Cardiac muscle cell (in vitro differentiated cells and primary cell): ENCODE data around the gene ZDHHC6. TPM values are rescaled to one million over a fixed set of nuclear protein-coding genes. Genes with fewer than 3 reads are reported as not detected.

Experiments
- DNase-seq, 2 donors: peaks; one replicate each; pipeline versions ENCODE4 v3.0.0 to v3.0.0-alpha.2; 2010 to 2017; ENCODE audit warnings: low read depth in 1 of 2, low spot score in 1 of 2
- H3K27ac ChIP-seq: fragments of 200-600 bp; sonication (generic); 2 replicates; pipeline ENCODE4 v1.5.1; 2016
- H3K27me3 ChIP-seq: fragments of 200-600 bp; sonication (generic); 2 replicates; pipeline ENCODE4 v1.6.0; 2016; ENCODE audit warnings: control low read depth
- H3K36me3 ChIP-seq: fragments of 200-600 bp; sonication (generic); 2 replicates; pipeline ENCODE4 v1.5.1; 2016; ENCODE audit warnings: control low read depth
- H3K4me1 ChIP-seq: fragments of 200-600 bp; sonication (generic); 2 replicates; pipeline ENCODE4 v1.8.1; 2017; ENCODE audit warnings: low read depth, mild to moderate bottlenecking, mixed run types
- H3K4me3 ChIP-seq: fragments of 200-600 bp; sonication (generic); 2 replicates; pipeline ENCODE4 v1.5.1; 2016; ENCODE audit warnings: mild to moderate bottlenecking
- H3K9me3 ChIP-seq: fragments of 200-600 bp; sonication (generic); 2 replicates; pipeline ENCODE4 v1.5.1; 2017; ENCODE audit warnings: low read depth, mild to moderate bottlenecking, control low read depth
- CTCF ChIP-seq: IDR thresholded peaks from 2 replicates; pipeline ENCODE4 v1.5.1; 2012; ENCODE audit warnings: low read depth, mild to moderate bottlenecking, low read length
- polyA plus RNA-seq: library from polyadenylated mRNA; unstranded; fragments of >200 nt; fragmentation: Nextera tagmentation; extraction: Ambion mirVana; gene quantifications from 2 replicates; pipeline ENCODE4 v1.2.1, GENCODE V29; 2016
- total RNA-seq: library from RNA; depleted of rRNA; stranded (reverse); fragments of >200 nt; gene quantifications from 2 replicates; pipeline ENCODE4 v1.2.3, GENCODE V29; 2016

Gene ZDHHC6
- total and polyA plus RNA-seq, 2 experiments from 2014 or later, result 12.1 to 37.4 TPM

DNA sequence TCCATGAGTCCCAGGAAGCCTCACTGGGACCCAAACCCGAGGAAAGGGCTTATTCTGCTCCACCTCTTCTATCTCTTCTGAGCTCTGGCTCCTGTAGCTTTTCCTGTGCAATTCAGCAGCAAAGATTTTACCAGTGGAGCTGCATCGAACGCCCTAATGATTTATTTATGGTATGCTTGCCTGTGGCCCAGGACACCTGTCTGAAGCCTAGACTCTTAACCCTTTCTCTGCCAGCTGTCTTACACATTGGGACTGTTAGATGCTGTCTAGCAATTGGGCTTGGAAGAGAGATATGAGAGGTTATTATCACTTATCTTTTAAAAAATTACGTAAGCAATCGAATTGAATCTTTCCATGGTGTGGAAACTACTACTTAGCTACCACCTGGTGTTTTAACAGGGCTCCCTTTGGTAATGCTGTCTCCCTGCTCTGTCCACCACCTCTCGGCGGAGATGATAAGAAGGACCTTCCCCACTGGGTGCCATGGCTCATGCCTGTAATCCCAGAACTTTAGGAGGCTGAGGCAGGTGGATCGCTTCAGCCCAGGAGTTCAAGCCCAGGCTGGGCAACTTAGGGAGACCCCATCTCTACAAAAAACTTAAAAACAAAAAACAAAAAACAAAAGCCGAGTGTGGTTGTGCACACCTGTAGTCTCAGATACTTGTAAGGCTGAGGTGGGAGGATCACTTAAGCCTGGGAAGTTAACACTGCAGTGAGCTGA, 64.0 kb downstream of the ZDHHC6 start:
- no peak overlapping the region for H3K27ac ChIP-seq
- no peak for TF ChIP-seq CTCF

More for the DNA sequence above, 64.0 kb downstream of the ZDHHC6 start:
- Histone ChIP-seq H3K4me3 (no peak overlapping the region), H3K27me3 (no peaks in the 10 kb centered on the region), H3K36me3 (no peaks in the 10 kb centered on the region), H3K9me3 (no peaks in the 10 kb centered on the region), H3K4me1 (no peaks in the 10 kb centered on the region)
- no peak for DNase-seq

Other genes starting within 250 kb of the ZDHHC6 start
- gene TECTB, start 163.5 kb downstream of the ZDHHC6 start, total RNA-seq, result not detected in 2 replicates
- not detected in 2 replicates for gene TECTB, start 163.5 kb downstream of the ZDHHC6 start, polyA plus RNA-seq
- not detected in 2 replicates for gene ACSL5, start 72.8 kb downstream of the ZDHHC6 start, total RNA-seq
- 0.31 TPM in 1 of 2 replicates, not detected in the other for gene ACSL5, start 72.8 kb downstream of the ZDHHC6 start, polyA plus RNA-seq
- 28.1 and 33.1 TPM in 2 replicates for gene VTI1A, start 301 bp upstream of the ZDHHC6 start, total RNA-seq
- 18.5 and 19.3 TPM in 2 replicates for gene VTI1A, start 301 bp upstream of the ZDHHC6 start, polyA plus RNA-seq